GM21576 (cell line): ENCODE measurements around the gene DMRTB1.
"Not testable (repeated sequence)": the region's sequence is repeated elsewhere in the genome, so short reads cannot be mapped to it uniquely, and the experiment has no call there.

ENCODE experiments used
- ATAC-seq: cut with Tn5 transposase; IDR thresholded peaks from one replicate; pipeline ENCODE4 v1.9.1; 2021; ENCODE audit warnings: mild to moderate bottlenecking, moderate library complexity; ENCODE audit not compliant: unreplicated experiment

DMRTB1 gene

DNA sequence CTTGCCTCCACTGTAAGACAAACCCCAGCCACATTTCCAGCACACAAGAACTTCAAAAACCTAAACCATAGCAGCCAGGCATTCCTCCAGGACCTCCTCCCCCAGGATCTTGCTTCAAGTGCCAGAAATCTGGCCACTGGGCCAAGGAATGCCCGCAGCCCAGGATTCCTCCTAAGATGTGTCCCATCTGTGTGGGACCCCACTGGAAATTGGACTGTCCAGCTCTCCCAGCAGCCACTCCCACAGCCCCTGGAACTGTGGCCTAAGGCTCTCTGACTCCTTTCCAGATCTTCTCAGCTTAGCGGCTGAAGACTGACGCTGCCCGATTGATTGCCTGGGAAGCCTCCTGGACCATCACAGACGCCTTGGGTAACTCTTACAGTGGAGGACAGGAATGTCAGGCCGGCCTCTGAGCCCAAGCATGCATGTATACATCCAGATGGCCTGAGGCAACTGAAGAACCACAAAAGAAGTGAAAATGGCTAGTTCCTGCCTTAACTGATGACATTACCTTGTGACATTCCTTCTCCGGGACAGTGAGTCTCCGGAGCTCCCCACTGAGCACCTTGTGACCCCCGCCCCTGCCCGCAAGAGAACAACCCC is 24.7 kb upstream of the DMRTB1 start:
- not testable (repeated sequence) for ATAC-seq

- ATAC-seq: no peak
Measured at GRCh38 chr1:53435151-53435550, 24.0 kb upstream of the DMRTB1 start.

GRCh38 chr1:53438427-53439336 is 20.5 kb upstream of the DMRTB1 start:
- no peak for ATAC-seq

DNA sequence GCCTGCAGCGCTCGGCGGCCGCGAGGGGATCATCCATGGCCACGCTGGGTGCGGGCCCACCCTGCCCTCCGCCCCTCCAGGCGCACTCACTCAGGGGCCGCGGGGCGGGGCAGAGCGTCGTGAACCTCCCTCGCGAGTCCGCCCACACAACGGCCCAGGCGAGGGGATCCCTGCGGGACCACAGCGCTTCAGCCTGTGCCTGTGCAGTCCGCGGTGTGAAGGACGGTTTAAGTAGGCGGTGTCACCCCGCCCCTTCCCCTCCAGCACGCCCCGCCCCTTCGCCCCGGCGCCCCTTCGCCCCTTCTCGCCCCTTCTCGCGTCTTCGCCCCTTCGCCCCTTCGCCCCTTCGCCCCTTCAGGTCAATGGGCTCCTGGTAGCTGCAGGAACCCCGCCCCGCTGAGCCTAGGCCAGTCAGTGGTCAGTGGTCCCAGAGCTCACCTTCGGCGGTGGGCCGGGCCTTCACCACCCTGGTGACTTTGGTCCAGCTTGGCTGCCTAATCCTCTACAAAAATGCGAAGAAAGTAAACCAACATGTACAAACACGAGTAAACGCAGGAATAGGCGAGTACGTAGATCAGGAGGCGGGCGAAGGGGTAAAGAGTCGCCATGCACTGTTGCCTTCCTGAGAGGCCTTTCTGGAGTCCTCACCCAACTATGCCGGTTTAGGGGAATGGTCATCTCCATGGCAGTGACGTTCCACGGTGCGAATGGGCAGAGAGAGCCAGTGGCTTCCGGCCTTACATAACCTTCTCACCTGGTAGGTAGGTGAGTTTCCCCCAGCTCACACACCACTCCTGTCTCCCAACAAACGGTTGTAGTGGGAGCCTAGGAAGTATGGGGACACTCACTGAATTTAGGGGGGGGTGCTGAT is 19.6 kb upstream of the DMRTB1 start:
- no peak for ATAC-seq

- no peak for ATAC-seq
Measured at GRCh38 chr1:53440633-53441032, 18.6 kb upstream of the DMRTB1 start.

GRCh38 chr1:53442299-53442698 is 16.9 kb upstream of the DMRTB1 start:
- no peak for ATAC-seq

GRCh38 chr1:53446051-53446450 is 13.1 kb upstream of the DMRTB1 start:
- no peak for ATAC-seq

DNA sequence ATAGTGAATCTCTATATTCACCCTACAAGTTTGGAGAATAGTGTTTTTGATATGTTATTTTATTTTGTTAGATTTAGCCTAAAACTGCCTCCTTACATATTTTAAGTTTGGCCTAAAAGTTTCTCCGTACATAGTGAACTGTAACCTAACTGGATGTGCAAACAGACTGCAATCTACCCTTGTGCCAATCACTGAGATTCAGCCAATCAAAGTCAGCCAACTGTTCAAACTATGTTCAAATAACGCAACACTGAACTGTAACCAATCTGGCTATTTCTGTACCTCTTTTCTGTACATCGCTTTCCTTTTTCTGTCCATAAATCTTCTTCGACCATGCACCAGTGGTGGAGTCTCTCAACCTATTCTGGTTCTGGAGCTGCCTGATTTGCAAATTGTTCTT is 11.8 kb upstream of the DMRTB1 start:
- no peak for ATAC-seq

DNA sequence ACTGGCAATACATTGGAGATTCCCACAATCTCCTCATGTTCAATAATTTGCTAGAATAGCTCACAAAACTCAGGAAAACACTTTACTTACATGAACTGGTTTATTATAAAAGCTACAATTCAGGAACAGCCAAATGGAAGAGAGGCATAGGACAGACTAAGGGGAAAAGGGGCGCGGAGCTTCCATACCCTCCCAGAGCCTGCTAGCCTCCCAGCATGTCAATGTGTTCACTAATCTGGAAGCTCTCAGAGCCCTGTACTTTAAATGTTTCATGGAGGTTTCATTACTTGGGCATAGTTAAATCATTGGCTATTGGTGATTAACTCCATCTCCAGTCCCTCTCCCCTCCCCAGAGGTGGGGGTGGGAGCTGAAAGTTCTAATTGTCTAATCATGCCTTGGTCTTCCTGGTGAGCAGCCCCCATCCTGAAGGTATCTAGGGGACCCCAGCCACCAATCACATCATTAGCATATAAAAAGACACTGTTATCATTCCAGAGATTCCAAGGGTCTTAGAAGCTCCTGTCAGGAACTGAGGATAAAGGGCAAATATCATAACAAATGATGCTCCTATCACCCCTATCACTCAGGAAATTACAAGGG is 10.9 kb upstream of the DMRTB1 start:
- ATAC-seq: no peak

DNA sequence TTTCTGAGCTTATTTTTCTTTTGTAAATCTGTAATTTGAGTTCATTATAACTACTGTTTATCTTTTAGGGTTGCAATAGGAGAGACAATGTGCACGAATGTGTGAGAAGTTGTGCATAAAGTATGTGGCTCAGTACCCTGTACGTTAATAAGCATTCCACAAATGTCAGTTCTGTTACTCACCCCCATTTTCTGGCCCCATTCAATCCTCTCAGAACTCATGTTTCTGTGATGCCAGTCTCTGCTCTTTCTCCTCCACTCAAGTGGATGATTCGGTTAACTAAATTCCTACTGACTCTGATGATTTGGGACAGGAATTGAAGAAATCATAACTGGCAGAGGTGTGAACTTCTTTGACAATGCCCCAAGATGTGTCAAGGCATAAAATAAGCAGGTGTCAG is 10.2 kb upstream of the DMRTB1 start:
- ATAC-seq: no peak

DNA sequence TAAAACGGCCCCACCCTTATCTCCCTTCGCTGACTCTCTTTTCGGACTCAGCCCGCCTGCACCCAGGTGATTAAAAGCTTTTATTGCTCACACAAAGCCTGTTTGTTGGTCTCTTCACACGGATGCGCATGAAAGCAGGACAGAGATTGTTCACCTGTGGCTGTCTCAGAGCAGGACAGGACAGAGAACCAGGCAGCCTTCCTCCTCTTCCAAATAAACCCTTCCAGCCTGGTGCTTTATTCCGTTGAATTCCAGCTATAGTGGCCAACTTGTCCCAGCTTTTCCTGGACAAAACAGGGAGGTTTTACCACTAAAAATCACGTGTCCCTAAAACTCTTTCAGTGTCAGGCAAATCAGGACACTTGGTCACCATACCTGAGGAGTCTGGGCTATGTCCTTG is 9.5 kb upstream of the DMRTB1 start:
- no peak for ATAC-seq

DNA sequence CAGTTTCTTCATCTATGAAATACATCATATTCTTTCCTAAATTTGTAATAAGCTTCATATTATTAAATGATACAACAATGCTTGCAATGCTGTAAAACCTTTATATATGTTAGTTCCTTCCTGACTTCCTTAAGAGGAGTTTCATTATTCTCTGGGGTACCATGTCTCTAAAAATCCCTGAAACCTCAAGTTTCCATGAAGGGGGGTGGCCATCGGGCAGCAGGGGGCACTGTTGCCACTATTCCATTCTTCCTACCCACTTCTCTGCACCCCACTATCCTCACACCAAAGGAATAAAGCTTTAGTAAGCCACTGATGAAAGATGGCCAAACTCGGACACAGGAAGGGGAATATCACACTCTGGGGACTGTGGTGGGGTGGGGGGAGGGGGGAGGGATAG is 9.0 kb upstream of the DMRTB1 start:
- ATAC-seq: no peak

GRCh38 chr1:53454019-53454418 is 5.2 kb upstream of the DMRTB1 start:
- no peak for ATAC-seq

DNA sequence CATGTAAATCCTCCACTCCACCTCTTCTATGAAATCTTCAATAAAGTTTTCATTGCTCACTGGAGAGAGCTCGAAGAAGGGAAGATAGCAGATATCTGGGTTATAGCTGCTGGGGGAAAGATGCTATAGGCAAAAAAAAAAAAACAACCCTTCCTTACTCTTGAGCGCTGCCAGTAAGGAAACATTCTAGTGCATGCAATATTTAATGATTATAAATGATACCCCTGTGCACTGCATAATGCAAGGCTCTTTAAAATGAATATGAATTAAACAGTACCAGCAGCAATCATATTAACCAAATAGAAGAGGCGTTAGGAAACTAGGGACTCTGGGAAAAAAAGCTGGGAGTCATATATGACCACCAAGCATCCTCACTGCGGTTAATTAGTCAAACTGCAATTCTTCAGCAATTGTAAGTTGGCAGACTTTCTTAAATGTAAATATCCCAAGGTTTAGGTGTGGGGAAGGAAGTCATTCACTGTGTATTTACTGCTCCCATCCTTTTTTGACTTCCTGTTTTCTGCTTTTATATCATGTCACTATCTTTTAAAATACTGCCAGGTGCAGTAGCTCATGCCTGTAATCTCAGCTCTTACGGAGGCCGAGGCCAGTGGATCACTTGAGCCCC is 3.7 kb upstream of the DMRTB1 start:
- ATAC-seq: no peak

GRCh38 chr1:53458634-53459033 is 565 bp upstream of the DMRTB1 start:
- ATAC-seq: no peak

DNA sequence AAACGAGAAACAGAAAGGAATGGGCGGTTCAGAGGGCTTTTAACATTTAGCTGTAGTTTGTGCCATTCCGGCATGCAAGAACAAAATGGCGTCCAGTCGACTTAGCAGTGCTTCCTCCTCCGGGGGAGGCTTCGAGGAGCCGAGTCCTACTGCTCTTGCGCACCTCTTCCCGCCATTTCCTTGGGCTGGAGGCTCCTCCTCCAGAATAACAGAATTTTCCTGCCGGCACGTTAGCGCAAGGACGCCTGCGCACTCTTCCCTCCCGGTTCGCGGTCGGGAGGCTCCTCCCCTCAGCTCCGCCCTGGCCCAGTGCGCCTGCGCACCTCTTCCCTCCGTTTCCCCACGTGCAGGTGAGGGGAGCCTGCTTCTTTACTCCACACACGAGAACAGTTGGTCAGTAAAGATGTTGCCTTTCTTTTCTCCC is 1.0 kb downstream of the DMRTB1 start:
- ATAC-seq: no peak

- ATAC-seq: no peak
Measured at GRCh38 chr1:53460666-53461322, 1.6 kb downstream of the DMRTB1 start.

DNA sequence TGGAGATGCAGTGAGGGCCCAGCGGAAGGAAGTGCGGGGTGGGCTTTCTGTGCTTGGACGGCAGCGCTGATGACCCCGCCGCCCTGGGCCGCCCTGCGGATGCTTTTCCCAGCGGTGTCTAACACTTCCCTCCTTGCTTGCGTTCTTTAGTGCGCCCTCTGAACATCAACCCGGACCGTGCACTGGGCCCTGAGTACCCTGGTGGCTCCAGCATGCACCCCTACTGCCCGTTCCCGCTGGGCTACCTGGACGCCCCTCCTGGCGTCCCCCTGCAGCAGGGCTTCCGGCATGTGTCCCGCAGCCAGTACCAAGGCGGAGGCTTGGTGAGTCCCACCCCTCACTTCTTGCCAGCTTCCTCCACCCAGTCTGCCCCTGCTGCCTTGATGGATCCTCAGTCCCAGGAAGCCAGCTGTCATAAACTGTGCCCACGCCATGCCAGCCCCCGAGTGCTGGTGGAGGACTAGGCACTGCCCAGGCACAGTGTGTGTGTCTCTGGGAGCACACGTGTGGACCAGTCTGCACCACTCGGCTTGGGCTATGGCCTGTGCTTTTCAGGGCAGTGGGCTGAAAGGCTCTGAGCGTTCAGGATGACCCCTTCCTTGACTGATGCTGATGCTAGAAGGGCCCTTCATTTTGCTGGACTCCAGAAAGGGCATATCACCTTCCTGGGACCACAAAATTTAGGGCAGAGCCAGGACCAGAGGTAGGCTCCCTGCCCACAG is 2.3 kb downstream of the DMRTB1 start:
- ATAC-seq: no peak

GRCh38 chr1:53462193-53462592 is 3.0 kb downstream of the DMRTB1 start:
- no peak for ATAC-seq
